Uterus (tissue), 2 donors: ENCODE measurements around the gene MGAM2.

ENCODE experiments used
- POLR2A ChIP-seq, 2 donors: fragments of 450-650 bp; IDR thresholded peaks; one replicate each; pipeline ENCODE4 v1.6.1; 2016; ENCODE audit warnings: antibody characterized with exemption in 2 of 2, mild to moderate bottlenecking in 1 of 2, moderate library complexity in 1 of 2
- TF ChIP-seq, protein P1 (sequence below), 4 experiments: fragments of 200-600 bp in 2 of 4; fragments of 450-650 bp in 2 of 4; sonication (generic) in 2 of 4; IDR thresholded peaks; one replicate each; pipeline ENCODE4 v1.5.1; 2016 to 2019; ENCODE audit warnings: antibody characterized with exemption in 4 of 4, mild to moderate bottlenecking in 2 of 4, moderate library complexity in 1 of 4

DNA sequence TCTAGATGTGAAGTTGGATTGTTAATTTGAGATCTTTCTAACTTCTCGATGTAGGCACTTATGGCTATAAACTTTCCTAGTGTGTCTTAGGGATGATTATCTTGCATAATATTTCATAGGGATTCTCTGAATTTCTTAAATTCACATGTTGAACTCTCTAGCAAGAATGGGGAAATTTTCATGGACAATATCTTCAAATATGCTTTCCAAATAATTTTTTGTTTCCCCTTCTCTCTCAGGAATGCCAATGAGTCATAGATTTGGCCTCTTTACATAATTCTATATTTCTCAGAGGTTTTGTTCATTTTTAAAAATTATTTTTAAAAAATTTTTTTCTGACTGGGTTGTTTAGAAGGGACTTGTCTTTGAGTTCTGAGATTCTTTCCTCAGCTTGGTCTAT is 68.9 kb downstream of the MGAM2 start:
- TF ChIP-seq, protein P1, sequence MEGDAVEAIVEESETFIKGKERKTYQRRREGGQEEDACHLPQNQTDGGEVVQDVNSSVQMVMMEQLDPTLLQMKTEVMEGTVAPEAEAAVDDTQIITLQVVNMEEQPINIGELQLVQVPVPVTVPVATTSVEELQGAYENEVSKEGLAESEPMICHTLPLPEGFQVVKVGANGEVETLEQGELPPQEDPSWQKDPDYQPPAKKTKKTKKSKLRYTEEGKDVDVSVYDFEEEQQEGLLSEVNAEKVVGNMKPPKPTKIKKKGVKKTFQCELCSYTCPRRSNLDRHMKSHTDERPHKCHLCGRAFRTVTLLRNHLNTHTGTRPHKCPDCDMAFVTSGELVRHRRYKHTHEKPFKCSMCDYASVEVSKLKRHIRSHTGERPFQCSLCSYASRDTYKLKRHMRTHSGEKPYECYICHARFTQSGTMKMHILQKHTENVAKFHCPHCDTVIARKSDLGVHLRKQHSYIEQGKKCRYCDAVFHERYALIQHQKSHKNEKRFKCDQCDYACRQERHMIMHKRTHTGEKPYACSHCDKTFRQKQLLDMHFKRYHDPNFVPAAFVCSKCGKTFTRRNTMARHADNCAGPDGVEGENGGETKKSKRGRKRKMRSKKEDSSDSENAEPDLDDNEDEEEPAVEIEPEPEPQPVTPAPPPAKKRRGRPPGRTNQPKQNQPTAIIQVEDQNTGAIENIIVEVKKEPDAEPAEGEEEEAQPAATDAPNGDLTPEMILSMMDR (IDR thresholded peaks at IDR 0.05) = no peak
- TF ChIP-seq POLR2A (IDR thresholded peaks at IDR 0.05) = no peak
